GM23338 (cell line): Measurements from ENCODE around the gene WSCD1.

Experiments used
- EZH2 ChIP-seq: fragments of 200-600 bp; sonication (generic); IDR thresholded peaks from one replicate; pipeline ENCODE4 v1.8.0; 2017; ENCODE audit warnings: antibody characterized with exemption, mild to moderate bottlenecking, low read depth; ENCODE audit not compliant: unreplicated experiment
- EZH2phosphoT487 ChIP-seq: fragments of 200-600 bp; sonication (generic); IDR thresholded peaks from one replicate; pipeline ENCODE4 v1.8.1; 2018; ENCODE audit warnings: antibody characterized with exemption; ENCODE audit not compliant: unreplicated experiment
- JUNB ChIP-seq: IDR thresholded peaks from one replicate; pipeline ENCODE4 v1.6.1; 2016; ENCODE audit warnings: antibody characterized with exemption; ENCODE audit not compliant: unreplicated experiment
- NANOG ChIP-seq: IDR thresholded peaks from 2 replicates; pipeline ENCODE4 v1.6.1; 2016; ENCODE audit warnings: antibody characterized with exemption, borderline replicate concordance
- POLR2AphosphoS5 ChIP-seq: IDR thresholded peaks from 2 replicates; pipeline ENCODE4 v1.6.1; 2016; ENCODE audit warnings: antibody characterized with exemption, low read depth
- REST ChIP-seq: IDR thresholded peaks from one replicate; pipeline ENCODE4 v1.6.1; 2018; ENCODE audit warnings: antibody characterized with exemption; ENCODE audit not compliant: unreplicated experiment
- STAT1 ChIP-seq: IDR thresholded peaks from one replicate; pipeline ENCODE4 v1.6.1; 2016; ENCODE audit warnings: antibody characterized with exemption; ENCODE audit not compliant: unreplicated experiment
- TF ChIP-seq, protein P1 (sequence below), 2 experiments: fragments of 200-600 bp in 1 of 2; sonication (generic) in 1 of 2; conservative IDR thresholded peaks; 2 replicates each; pipeline versions ENCODE4 v1.5.1 to v1.6.1; 2016 to 2017; ENCODE audit warnings: antibody characterized with exemption in 2 of 2, low read depth in 2 of 2, mild to moderate bottlenecking in 2 of 2, moderate library complexity in 1 of 2
- TF ChIP-seq, protein P2 (sequence below): IDR thresholded peaks from 2 replicates; pipeline ENCODE4 v1.6.1; 2016; ENCODE audit warnings: antibody characterized with exemption

DNA sequence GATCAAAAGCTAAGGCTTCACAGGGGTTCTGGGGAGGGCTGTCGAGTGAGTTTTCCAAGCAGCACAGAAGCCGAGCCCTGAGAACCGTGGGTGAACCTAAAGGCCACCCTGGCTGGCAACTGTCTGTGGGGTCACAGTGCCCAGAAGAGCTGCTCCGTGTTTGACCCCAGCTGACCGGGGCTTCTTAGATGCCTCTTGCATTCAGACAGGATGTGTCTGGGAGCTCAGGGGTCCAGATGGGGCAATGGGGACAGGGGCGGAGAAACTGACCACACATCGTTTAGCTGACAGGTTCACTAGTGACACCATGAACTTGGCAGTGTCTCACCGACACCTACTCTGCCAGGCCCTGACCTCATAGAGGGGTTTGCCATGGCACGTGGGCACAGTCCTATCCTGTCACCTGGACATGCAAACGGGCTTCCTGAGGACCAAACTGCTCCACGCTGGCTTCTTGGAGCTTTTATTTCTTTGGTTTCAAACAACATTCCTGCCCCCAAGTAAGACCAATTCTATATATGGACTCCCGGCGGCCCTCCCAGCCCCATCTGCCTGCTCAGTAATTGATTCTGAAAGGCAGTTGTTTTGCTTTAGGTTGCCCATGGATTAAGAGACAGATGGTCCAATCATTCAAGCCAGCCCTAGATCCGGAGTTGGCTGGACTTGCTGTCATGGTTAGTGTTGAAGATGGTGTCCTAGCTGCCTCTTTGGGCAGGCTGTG lies 22.2 kb downstream of the WSCD1 start:
- TF ChIP-seq JUNB (no peak), STAT1 (no peak), EZH2 (no peak), REST (no peak), EZH2phosphoT487 (no peak), POLR2AphosphoS5 (no peak), NANOG (no peak)
- TF ChIP-seq, protein P1, sequence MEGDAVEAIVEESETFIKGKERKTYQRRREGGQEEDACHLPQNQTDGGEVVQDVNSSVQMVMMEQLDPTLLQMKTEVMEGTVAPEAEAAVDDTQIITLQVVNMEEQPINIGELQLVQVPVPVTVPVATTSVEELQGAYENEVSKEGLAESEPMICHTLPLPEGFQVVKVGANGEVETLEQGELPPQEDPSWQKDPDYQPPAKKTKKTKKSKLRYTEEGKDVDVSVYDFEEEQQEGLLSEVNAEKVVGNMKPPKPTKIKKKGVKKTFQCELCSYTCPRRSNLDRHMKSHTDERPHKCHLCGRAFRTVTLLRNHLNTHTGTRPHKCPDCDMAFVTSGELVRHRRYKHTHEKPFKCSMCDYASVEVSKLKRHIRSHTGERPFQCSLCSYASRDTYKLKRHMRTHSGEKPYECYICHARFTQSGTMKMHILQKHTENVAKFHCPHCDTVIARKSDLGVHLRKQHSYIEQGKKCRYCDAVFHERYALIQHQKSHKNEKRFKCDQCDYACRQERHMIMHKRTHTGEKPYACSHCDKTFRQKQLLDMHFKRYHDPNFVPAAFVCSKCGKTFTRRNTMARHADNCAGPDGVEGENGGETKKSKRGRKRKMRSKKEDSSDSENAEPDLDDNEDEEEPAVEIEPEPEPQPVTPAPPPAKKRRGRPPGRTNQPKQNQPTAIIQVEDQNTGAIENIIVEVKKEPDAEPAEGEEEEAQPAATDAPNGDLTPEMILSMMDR (conservative IDR thresholded peaks at IDR 0.05; ENCODE audit: low read depth in 2 of 2), result no peak
- TF ChIP-seq, protein P2, sequence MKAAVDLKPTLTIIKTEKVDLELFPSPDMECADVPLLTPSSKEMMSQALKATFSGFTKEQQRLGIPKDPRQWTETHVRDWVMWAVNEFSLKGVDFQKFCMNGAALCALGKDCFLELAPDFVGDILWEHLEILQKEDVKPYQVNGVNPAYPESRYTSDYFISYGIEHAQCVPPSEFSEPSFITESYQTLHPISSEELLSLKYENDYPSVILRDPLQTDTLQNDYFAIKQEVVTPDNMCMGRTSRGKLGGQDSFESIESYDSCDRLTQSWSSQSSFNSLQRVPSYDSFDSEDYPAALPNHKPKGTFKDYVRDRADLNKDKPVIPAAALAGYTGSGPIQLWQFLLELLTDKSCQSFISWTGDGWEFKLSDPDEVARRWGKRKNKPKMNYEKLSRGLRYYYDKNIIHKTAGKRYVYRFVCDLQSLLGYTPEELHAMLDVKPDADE, result no peak
